Peyer's patch (tissue), 4 donors: Measurements from ENCODE around the gene KRT37. TPM values are rescaled to one million over a fixed set of nuclear protein-coding genes. Genes with fewer than 3 reads are reported as not detected.

Experiments used
- DNase-seq, 3 donors: peaks; one replicate each; pipeline ENCODE4 v3.0.0-alpha.2; 2017 to 2019
- H3K27ac ChIP-seq, 4 donors: fragments of 200-600 bp; sonication (generic); one replicate each; pipeline ENCODE4 v1.5.1; 2016 to 2019
- H3K27me3 ChIP-seq, 2 donors: fragments of 200-600 bp; sonication (generic); one replicate each; pipeline ENCODE4 v1.5.1; 2019
- H3K36me3 ChIP-seq, 3 donors: fragments of 200-600 bp; sonication (generic); one replicate each; pipeline ENCODE4 v1.5.1; 2016 to 2019
- H3K4me1 ChIP-seq, 4 donors: fragments of 200-600 bp; sonication (generic); one replicate each; pipeline ENCODE4 v1.5.1; 2016 to 2019
- H3K4me3 ChIP-seq, 4 donors: fragments of 200-600 bp; sonication (generic); 1 replicate in 3 of 4; 2 replicates in 1 of 4; pipeline ENCODE4 v1.5.1; 2016 to 2019; ENCODE audit warnings: mild to moderate bottlenecking in 1 of 4
- H3K9me3 ChIP-seq, 4 donors: fragments of 200-600 bp; sonication (generic); one replicate each; pipeline ENCODE4 v1.5.1; 2016 to 2019; ENCODE audit warnings: mild to moderate bottlenecking in 1 of 4
- POLR2A ChIP-seq, 2 donors: fragments of 450-650 bp; IDR thresholded peaks; one replicate each; pipeline ENCODE4 v1.5.1; 2017; ENCODE audit warnings: antibody characterized with exemption in 2 of 2, mild to moderate bottlenecking in 2 of 2, moderate library complexity in 2 of 2
- total RNA-seq, 4 donors: library from RNA; depleted of rRNA; stranded (reverse); fragments of >200 nt; gene quantifications; one replicate each; pipeline ENCODE4 v1.1.0, GENCODE V29; 2016
- TF ChIP-seq, protein P1 (sequence below), 6 experiments: fragments of 450-650 bp in 4 of 6; fragments of 200-600 bp in 2 of 6; sonication (generic) in 1 of 6; IDR thresholded peaks; one replicate each; pipeline ENCODE4 v1.5.1; 2017 to 2019; ENCODE audit warnings: antibody characterized with exemption in 6 of 6, mild to moderate bottlenecking in 3 of 6, moderate library complexity in 1 of 6

Gene KRT37
- total RNA-seq, 4 donors from 2014 or later = not detected

DNA sequence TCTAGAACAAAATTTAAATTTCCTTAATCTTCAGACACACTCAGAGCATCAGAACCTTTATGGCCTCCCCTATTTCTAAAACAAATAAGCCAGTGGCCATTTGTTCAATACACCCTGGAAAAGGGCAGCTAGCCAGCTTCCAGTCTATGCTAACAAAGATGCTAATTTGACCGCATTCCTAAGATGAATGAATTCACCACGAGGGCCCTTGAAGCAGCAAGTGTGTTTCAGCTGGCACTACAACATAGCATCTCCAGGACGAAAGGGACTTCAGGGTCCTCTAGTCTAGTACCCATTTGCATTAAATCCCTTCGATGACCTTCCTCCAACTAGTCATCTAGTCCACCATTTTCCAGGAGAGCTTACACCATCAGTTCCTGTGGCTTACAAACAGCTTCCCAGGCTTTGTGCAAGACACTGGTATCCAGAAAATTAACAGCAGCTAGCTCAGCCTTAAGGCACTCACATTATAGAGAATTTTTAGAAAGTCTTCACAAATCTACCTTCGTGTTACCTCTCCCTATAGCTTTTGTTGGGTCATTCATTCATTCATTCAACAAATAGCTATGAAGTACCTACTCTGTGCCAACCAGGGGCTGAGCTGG lies 10.9 kb downstream of the KRT37 start:
- no peak for DNase-seq
- H3K36me3 ChIP-seq = no peaks in the 10 kb centered on the region
- H3K27ac ChIP-seq = no peak overlapping the region
- no peaks in the 10 kb centered on the region for H3K27me3 ChIP-seq
- no peak for TF ChIP-seq POLR2A (IDR thresholded peaks at IDR 0.05)
- TF ChIP-seq, protein P1, sequence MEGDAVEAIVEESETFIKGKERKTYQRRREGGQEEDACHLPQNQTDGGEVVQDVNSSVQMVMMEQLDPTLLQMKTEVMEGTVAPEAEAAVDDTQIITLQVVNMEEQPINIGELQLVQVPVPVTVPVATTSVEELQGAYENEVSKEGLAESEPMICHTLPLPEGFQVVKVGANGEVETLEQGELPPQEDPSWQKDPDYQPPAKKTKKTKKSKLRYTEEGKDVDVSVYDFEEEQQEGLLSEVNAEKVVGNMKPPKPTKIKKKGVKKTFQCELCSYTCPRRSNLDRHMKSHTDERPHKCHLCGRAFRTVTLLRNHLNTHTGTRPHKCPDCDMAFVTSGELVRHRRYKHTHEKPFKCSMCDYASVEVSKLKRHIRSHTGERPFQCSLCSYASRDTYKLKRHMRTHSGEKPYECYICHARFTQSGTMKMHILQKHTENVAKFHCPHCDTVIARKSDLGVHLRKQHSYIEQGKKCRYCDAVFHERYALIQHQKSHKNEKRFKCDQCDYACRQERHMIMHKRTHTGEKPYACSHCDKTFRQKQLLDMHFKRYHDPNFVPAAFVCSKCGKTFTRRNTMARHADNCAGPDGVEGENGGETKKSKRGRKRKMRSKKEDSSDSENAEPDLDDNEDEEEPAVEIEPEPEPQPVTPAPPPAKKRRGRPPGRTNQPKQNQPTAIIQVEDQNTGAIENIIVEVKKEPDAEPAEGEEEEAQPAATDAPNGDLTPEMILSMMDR (IDR thresholded peaks at IDR 0.05) = no peak
- H3K4me1 ChIP-seq = no peaks in the 10 kb centered on the region
- H3K4me3 ChIP-seq = no peak overlapping the region
- H3K9me3 ChIP-seq = no peaks in the 10 kb centered on the region

DNA sequence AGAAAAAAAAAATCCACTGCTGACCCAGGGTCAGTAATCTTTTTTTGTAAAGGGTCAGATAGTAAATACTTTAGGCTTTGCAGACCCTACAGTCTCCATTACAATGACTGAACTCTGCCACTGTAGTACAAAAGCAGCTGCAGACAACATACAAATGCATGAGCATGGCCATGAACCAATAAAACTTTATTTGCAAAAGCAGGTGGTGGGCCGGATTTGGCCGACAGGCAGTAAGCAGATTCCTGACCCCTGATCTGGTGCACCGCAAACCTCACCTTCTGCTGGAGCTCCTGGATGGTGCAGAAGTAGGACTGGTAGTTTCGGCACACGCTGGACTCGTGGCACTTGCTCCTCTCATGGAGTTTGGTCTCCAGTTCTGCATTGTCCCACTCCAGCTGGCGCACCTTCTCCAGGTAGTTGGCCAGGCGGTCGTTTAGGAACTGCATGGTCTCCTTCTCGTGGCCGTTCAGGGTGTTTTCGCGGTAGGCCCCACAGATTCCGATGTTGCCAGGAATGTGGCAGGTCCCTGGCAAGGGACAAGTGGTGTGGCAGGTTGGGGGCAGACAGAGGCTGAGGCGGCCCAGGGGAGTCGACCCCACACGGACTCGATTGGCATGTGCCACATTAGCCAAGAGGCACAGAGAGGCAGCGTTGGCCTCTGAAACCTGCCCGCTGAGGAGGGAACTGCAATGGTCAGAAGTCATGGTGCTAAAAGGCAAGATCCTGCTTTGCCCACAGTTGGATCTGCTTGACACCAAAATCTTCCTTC lies 13.1 kb downstream of the KRT37 start:
- Histone ChIP-seq H3K27ac (no peak overlapping the region), H3K9me3 (no peaks in the 10 kb centered on the region), H3K4me1 (no peaks in the 10 kb centered on the region), H3K4me3 (no peak overlapping the region), H3K36me3 (no peaks in the 10 kb centered on the region), H3K27me3 (no peaks in the 10 kb centered on the region)
- TF ChIP-seq, protein P1 (IDR thresholded peaks at IDR 0.05) = no peak
- no peak for TF ChIP-seq POLR2A (IDR thresholded peaks at IDR 0.05)
- no peak for DNase-seq

DNA sequence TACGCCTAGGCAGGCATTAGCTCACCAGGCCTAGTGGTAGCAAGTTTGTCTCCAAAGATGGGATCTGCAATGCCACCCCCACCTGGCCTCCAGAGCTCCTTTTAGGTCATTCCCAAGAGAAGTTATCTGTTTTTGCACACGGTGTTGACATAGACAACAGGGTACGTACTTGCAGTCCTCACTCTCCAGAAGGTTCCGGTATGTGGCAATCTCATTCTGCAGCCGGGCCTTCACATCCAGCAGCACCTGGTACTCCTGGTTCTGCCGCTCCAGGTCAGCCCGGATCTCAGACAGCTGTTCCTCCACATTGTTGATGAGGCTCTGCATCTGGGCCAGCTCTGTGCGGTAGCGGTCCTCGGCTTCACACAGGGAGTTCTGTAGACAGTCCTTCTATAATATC lies 17.2 kb downstream of the KRT37 start:
- Histone ChIP-seq H3K9me3 (no peaks in the 10 kb centered on the region), H3K27ac (no peak overlapping the region), H3K36me3 (no peaks in the 10 kb centered on the region), H3K27me3 (no peaks in the 10 kb centered on the region), H3K4me1 (no peaks in the 10 kb centered on the region), H3K4me3 (no peak overlapping the region)
- TF ChIP-seq POLR2A (IDR thresholded peaks at IDR 0.05) = no peak
- TF ChIP-seq, protein P1 (IDR thresholded peaks at IDR 0.05) = no peak
- DNase-seq = no peak

DNA sequence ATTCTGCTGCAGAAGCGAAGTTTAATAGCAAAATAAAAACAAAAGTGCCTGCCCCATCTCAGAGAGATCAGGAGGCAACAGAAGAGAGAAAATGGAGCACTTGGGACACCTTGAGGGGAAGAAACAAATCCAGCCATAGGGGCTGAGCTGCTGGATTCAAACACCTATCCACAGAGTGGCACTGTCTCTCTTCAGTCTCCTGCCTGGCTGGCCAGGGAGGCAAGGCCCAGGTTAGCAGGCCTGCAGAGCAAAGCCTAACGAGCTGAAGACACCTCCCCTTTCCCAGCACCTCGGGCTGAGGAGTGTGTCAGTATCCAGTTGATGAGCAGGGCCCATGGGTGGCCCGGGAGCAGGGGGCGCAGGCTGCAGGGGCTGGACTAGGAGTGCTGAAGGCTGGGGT lies 18.2 kb downstream of the KRT37 start:
- Histone ChIP-seq H3K4me3 (no peak overlapping the region), H3K9me3 (no peaks in the 10 kb centered on the region), H3K27me3 (no peaks in the 10 kb centered on the region), H3K27ac (no peak overlapping the region), H3K36me3 (no peaks in the 10 kb centered on the region), H3K4me1 (no peaks in the 10 kb centered on the region)
- TF ChIP-seq, protein P1 (IDR thresholded peaks at IDR 0.05) = no peak
- no peak for TF ChIP-seq POLR2A (IDR thresholded peaks at IDR 0.05)
- no peak for DNase-seq

DNA sequence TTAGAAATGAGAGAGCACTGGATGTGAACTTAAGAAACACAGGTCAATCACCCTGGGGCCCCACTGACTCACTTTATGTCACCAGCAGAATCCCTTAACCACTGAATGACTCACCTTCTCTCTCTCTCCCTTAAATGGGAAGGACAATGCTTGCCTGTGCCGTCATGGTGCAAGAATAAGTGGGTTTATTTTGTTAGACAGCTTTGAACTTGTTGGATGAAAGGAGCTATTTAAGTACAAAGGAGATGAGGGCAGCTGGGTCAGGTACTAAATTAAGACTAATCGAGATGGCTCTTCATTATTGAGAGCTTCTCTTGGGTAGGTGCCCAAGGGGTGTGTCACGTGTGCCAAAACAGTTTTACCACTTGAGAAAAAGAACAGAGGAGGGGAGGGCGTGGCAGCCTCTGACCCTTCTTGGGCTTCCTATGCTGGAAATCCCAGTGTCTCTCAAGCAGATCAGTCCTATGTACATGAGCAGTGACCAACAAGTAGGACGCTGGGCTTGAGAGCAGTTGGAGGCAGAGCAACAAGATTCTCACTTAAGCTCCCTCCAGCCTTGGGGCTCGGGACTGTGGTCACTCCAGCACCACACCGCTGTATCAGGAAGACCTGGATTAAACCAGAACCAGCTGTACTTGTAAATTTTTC lies 20.2 kb downstream of the KRT37 start:
- Histone ChIP-seq H3K9me3 (no peaks in the 10 kb centered on the region), H3K4me3 (no peak overlapping the region), H3K36me3 (no peaks in the 10 kb centered on the region), H3K27me3 (no peaks in the 10 kb centered on the region), H3K4me1 (no peaks in the 10 kb centered on the region), H3K27ac (no peak overlapping the region)
- TF ChIP-seq POLR2A (IDR thresholded peaks at IDR 0.05) = no peak
- TF ChIP-seq, protein P1 (IDR thresholded peaks at IDR 0.05) = no peak
- no peak for DNase-seq
